Activated CD8-positive, alpha-beta memory T cell treated with anti-CD3 and anti-CD28 coated beads, Interleukin-2, amount 50 U/mL, for 4 hours (primary cell): ENCODE measurements around the gene PYHIN1.
A peak's percentile ranks its signal among the peaks of the same experiment; 100 is the strongest.
"Not testable (repeated sequence)": the region's sequence is repeated elsewhere in the genome, so short reads cannot be mapped to it uniquely, and the experiment has no call there.

ENCODE experiments used
- DNase-seq: peaks from one replicate; pipeline ENCODE4 v3.0.0-alpha.2; 2020

The PYHIN1 gene

GRCh38 chr1:158983235-158983634 lies 51.9 kb downstream of the PYHIN1 start:
- DNase-seq: no peak

DNA sequence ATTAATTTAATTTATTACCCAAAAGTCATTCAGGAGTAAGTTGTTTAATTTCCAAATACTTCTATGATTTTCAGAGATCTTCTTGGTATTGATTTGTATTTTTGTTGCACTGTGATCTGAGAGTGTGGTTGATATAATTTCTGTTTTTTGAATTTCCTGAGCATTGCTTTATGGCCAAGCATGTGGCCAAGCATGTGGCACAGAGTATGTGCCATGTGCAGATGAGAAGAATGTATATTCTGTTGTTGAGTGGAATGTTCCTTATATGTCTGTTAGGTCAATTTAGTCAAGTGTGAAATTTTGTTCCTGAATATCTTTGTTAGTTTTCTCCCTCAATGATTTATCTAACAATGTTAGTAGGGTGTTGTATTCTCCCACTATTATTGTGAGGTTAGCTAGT lies 53.0 kb downstream of the PYHIN1 start:
- DNase-seq: no peak

- DNase-seq: no peak
These were observed 58.1 kb downstream of the PYHIN1 start for GRCh38 chr1:158989424-158989823.

DNA sequence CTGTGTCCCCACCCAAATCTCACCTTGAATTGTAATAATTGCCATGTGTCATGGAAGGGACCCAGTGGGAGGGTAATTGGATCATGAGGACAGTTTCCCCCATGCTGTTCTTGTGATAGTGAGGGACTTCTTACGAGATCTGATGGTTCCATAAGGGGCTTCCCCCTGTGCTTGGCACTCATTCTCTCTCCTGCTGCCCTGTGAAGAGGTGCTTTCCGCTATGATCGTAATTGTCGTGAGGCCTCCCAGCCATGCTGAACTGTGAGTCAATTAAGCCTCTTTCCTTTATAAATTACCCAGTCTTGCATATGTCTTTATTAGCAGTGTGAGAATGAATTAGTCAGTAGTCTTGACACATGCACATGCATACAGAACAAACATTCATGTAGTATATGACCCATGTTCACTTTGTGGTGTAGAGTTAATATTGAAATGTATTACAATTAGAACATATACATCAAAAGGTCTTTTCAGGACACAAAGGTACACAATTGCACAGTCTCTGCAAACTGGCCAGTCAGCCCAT lies 61.5 kb downstream of the PYHIN1 start:
- no peak for DNase-seq

DNA sequence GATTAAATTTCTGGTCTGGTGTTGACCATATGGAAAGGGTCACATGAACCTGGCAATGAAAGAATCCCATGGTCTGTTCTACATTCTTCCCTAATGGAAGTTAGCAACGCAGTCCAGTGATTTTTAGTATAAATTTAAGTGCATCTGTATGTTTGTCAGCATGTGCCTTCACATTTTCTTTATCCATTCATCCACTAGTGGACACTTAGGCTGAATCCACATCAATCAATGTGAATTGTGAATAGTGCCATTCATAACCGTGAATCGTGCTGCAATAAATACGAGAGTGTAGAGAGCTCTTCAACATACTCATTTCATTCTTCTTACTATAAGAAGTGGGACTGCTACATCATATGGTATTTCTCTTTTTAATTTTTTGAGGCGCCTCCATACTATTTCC lies 65.6 kb downstream of the PYHIN1 start:
- DNase-seq: no peak

- DNase-seq: no peak
These were observed 66.9 kb downstream of the PYHIN1 start for GRCh38 chr1:158998037-158998780.

GRCh38 chr1:158998781-158999161 lies 67.4 kb downstream of the PYHIN1 start:
- peak; percentile 28 for DNase-seq

GRCh38 chr1:158999316-159000069 lies 68.1 kb downstream of the PYHIN1 start:
- DNase-seq: no peak

DNA sequence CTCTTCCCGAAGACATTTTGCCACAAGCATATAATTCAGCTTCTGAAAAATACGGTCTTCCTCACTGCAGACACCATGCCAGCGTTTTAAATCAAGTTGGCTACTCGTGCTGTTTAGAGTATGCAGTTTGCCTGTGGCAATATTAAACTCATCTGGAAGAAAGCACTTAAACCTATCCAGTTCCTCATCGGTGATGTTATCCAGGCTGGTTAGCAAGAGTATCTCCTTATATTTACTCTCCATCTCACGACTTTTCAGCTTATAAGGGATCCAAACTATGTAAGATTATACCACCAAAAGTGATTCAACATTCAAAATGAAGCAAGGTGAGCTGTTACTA lies 68.7 kb downstream of the PYHIN1 start:
- DNase-seq: no peak

DNA sequence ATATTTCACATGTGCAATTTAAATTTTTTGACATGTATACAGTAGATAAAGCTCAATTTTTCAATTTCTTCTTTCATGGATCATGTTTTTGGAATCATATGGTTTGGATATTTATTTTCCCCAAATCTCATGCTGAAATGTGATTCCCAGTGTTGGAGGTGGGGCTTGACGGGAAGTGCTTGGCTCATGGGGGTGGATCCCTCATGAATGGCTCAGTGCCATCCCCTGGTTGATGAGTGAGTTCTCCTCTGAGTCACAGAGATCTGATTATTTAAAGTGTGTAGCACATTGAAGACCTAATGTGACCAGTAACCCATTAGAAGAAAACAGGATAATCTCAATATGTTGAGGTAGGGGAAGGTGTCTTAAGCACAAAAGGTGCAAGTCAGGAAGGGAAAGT lies 69.3 kb downstream of the PYHIN1 start:
- no peak for DNase-seq

DNA sequence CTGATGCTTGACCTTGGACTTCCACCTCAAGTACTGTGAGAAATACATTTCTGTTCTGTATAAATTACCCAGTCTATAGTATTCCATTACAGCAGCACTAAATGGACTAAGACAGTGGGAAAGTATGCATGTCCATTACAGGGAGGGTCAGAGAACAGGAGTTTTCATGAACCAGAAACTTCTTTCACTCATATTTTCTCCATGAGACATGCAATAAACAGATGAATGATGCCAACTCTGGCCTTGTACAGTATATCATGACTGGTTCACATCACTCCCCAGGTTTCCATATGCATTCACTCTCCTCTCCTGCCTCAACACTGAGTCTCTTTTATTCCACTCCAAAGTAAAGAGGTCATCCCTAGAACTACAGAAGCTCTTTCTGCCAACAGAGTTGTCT lies 73.8 kb downstream of the PYHIN1 start:
- no peak for DNase-seq

- DNase-seq: no peak
These were observed 74.3 kb downstream of the PYHIN1 start for GRCh38 chr1:159005676-159006075.

- DNase-seq: not testable (repeated sequence)
These were observed 75.0 kb downstream of the PYHIN1 start for GRCh38 chr1:159006210-159006807.

DNA sequence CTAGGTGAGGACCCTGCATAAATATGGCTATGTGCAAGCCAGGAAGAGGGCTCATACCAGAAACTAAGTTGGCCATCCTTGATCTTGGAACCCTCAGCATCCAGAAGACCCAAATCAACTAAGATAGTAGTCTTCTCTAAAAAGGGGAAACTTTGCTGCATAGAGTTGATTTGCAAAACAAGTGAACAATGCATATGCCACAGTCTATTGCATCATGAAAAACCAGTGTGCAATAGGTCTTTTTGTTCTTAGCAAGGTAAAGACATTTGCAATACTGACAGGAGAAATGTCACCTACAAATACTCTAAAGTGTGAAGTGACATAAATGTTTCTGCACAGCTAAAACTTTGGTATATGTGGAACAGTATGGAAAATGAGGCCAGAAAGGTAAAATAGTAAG lies 76.4 kb downstream of the PYHIN1 start:
- DNase-seq: no peak

DNA sequence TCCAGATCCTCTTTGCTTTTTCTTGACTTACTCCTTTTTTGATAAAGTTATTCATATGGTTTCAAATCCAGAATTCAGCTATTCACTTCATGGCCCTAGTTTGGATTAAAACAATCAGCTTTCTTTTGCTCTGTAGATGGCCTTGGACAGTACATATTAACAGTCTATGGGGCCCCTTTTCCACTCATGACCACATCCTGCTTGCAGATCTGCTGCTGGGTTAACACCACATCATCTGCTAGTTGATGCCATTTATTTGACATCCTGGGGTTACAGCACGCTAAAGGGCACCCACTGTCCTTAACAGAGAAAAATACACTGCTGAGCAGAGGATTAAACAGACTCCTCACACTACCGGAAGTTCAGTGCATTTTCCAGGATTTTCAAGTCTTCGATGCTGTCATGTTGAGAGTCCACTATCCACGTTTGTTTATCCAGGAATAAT lies 77.4 kb downstream of the PYHIN1 start:
- DNase-seq: peak; percentile 52

GRCh38 chr1:159009287-159009686 lies 77.9 kb downstream of the PYHIN1 start:
- no peak for DNase-seq

DNA sequence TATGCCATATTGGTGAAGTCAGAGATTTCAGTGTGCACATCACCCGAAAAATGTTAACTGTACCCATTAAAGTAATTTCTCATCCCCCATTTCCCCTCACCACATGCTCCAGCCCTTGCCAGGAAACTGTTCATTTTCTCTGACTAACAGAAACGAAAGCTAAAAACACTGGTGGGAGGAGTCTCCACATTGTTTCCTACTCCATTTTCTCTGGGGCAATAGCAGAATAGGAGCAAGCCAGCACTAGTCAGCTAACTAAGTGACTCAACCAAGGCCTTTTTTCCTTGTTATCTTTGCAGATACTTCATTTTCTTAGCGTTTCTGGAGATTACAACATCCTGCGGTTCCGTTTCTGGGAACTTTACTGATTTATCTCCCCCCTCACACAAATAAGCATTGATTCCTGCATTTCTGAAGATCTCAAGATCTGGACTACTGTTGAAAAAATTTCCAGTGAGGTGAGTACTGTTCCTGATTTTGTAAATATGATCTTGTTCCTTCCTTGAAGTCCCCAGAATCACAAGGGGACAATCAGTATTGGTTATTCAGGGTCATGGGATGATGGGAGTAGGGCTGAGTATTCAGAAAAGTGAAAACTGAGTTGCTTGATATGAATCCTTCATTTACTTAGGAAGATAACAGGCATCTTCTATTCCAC lies 78.5 kb downstream of the PYHIN1 start, which contains the start of gene IFI16:
TSS of gene IFI16 (plus strand) at position 204 of the 658 bp plus-strand sequence. CDS start 4,774 bp downstream, outside the sequence.
- peak; percentile 40 for DNase-seq

DNA sequence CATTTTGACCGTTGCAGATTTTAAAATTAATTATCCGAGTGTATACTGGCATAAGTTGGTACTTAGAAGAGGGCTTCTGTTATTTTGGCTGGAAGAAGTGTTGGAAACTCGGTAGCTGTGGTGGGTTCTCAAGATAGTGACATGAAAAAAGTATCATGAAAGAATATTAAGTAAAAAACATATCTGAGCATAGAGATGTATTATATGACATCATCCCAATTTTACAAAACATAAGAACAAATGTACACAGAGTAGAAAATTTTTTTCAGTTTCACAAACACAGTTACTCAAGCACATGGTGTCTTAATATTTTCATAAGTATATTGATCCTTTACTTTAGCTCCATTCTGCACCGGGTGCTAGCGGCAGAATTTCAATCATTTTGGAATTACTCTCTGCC lies 79.0 kb downstream of the PYHIN1 start:
- DNase-seq: no peak

DNA sequence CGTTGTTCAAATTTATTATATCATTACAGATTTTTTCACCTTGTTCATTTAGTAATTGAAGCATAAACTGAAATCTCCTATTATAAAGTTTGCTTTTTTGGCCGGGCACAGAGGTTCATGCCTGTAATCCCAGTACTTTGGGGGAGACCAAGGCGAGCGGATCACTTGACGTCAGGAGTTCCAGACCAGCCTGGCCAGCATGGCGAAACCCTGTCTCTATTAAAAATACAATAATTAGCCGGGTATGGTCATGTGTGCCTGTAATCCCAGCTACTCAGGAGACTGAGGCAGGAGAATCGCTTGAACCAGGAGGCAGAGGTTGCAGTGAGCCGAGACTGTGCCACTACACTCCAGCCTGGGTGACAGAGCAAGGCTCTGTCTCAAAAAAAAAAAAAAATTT lies 79.6 kb downstream of the PYHIN1 start:
- not testable (repeated sequence) for DNase-seq

- DNase-seq: no peak
These were observed 80.4 kb downstream of the PYHIN1 start for GRCh38 chr1:159011751-159012150.

DNA sequence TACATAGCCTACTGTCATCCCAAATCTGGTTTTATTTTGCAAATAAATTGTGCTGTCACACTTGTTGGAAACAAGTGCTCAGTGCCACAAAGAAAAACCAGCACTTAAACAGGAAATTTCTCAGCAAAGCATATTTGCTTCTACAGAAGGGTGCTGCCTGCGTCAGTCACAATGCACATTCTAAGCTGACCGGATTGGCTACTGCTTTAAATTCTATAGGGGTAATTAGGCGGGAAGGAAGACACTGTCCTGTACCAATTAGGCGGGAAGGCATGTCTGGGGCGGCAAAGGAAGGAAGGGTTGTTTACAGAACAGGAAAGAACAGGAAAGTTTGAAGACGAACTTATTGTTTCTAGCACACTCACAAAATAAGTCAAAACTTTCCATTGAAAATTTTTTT lies 81.1 kb downstream of the PYHIN1 start:
- DNase-seq: peak; percentile 27

GRCh38 chr1:159014003-159014571 lies 82.7 kb downstream of the PYHIN1 start:
- DNase-seq: no peak

DNA sequence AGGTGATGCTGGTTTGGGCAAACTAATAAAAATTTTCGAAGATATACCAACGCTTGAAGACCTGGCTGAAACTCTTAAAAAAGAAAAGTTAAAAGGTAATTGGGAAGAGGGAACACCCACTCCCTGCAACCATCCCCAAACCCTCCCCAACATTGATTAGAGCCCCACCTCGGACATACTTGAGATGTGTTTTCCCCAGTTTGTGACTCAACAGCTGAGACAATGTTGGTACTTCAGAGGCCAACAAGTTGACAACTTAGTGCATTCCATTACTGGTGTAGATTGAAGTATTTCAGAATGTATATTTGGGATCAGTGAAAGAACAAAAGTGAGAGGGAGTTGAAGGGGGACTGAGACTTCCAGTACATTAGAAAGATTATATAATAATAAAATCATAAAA lies 83.5 kb downstream of the PYHIN1 start:
- DNase-seq: no peak
